GM21360 (cell line): ENCODE measurements around the gene ADAMTS15.
"Not testable (repeated sequence)": the region's sequence is repeated elsewhere in the genome, so short reads cannot be mapped to it uniquely, and the experiment has no call there.

Experiments
- ATAC-seq: cut with Tn5 transposase; IDR thresholded peaks from one replicate; pipeline ENCODE4 v1.9.1; 2021; ENCODE audit warnings: mild to moderate bottlenecking, moderate library complexity; ENCODE audit not compliant: unreplicated experiment

Gene ADAMTS15

GRCh38 chr11:130433357-130433756 is 15.1 kb upstream of the ADAMTS15 start:
- ATAC-seq = no peak

GRCh38 chr11:130434521-130435223 is 13.8 kb upstream of the ADAMTS15 start:
- peak; percentile 80 for ATAC-seq

- no peak for ATAC-seq
Measured at GRCh38 chr11:130435671-130436070, 12.8 kb upstream of the ADAMTS15 start.

- no peak for ATAC-seq
Measured at GRCh38 chr11:130436171-130436570, 12.3 kb upstream of the ADAMTS15 start.

- no peak for ATAC-seq
Measured at GRCh38 chr11:130437848-130438247, 10.6 kb upstream of the ADAMTS15 start.

GRCh38 chr11:130438401-130439159 is 9.9 kb upstream of the ADAMTS15 start:
- not testable (repeated sequence) for ATAC-seq

- no peak for ATAC-seq
Measured at GRCh38 chr11:130439160-130439519, 9.3 kb upstream of the ADAMTS15 start.

- ATAC-seq = no peak
Measured at GRCh38 chr11:130439876-130440275, 8.6 kb upstream of the ADAMTS15 start.

GRCh38 chr11:130441719-130442118 is 6.7 kb upstream of the ADAMTS15 start:
- ATAC-seq = no peak

- no peak for ATAC-seq
Measured at GRCh38 chr11:130442737-130443136, 5.7 kb upstream of the ADAMTS15 start.

GRCh38 chr11:130445788-130446187 is 2.7 kb upstream of the ADAMTS15 start:
- ATAC-seq = no peak

GRCh38 chr11:130448039-130448415 is 418 bp upstream of the ADAMTS15 start:
- no peak for ATAC-seq

GRCh38 chr11:130449310-130449990 is 1.0 kb downstream of the ADAMTS15 start:
- no peak for ATAC-seq

- no peak for ATAC-seq
Measured at GRCh38 chr11:130449996-130450769, 1.7 kb downstream of the ADAMTS15 start.

GRCh38 chr11:130451231-130452019 is 3.0 kb downstream of the ADAMTS15 start:
- ATAC-seq = no peak

- no peak for ATAC-seq
Measured at GRCh38 chr11:130452176-130452575, 3.7 kb downstream of the ADAMTS15 start.

GRCh38 chr11:130452940-130453339 is 4.5 kb downstream of the ADAMTS15 start:
- ATAC-seq = no peak

GRCh38 chr11:130454491-130455252 is 6.2 kb downstream of the ADAMTS15 start:
- ATAC-seq = no peak

GRCh38 chr11:130455483-130456127 is 7.2 kb downstream of the ADAMTS15 start:
- ATAC-seq = no peak
